A549 (cell line): ENCODE data around the gene RPS6KB2. TPM values are rescaled to one million over a fixed set of nuclear protein-coding genes. Genes with fewer than 3 reads are reported as not detected.

Source experiments
- ATAC-seq, 2 experiments: fragments of 200-7000 bp in 1 of 2; fragments of >200 bp in 1 of 2; cut with Nextera tagmentation in 1 of 2; cut with Tn5 transposase in 1 of 2; 3 replicates each; pipeline versions ENCODE4 v1.8.0 to v1.9.1; 2018 to 2020; ENCODE audit warnings: mild to moderate bottlenecking in 1 of 2, moderate library complexity in 1 of 2
- CTCF ChIA-PET: fragments of 300-600 bp; sonication (Branson Sonifier 250); formaldehyde crosslinking; extraction: SDS; loops from one replicate; lab custom pipeline; 2021; ENCODE audit warnings: antibody characterized with exemption, inconsistent platforms; lab: Yijun Ruan, JAX
- POLR2A ChIA-PET: fragments of 350-600 bp; formaldehyde crosslinking; extraction: SDS; loops from one replicate; lab custom pipeline; 2021; ENCODE audit warnings: antibody characterized with exemption, inconsistent platforms; lab: Yijun Ruan, JAX
- DNase-seq, 2 experiments: peaks; one replicate each; pipeline versions ENCODE4 v3.0.0 to v3.0.0-alpha.2; 2011 to 2016; ENCODE audit warnings: low read depth in 1 of 2, low spot score in 1 of 2
- FAIRE-seq: peaks from 2 replicates; lab custom pipeline; 2011; peaks lifted over from hg19 to GRCh38; lab: Jason Lieb, UNC
- H3K27ac ChIP-seq, 2 experiments: fragments of >200 bp; sonication (Bioruptor Twin); formaldehyde crosslinking; 3 replicates each; pipeline ENCODE4 v1.5.1; 2016 to 2017
- H3K4me1 ChIP-seq: fragments of >200 bp; sonication (Bioruptor Twin); formaldehyde crosslinking; 3 replicates; pipeline ENCODE4 v1.6.1; 2016
- H3K4me2 ChIP-seq: fragments of >200 bp; sonication (Bioruptor Twin); formaldehyde crosslinking; 3 replicates; pipeline ENCODE4 v1.6.1; 2016
- H3K4me3 ChIP-seq: fragments of >200 bp; sonication (Bioruptor Twin); formaldehyde crosslinking; 3 replicates; pipeline ENCODE4 v1.5.1; 2016
- H3K9me3 ChIP-seq: fragments of >200 bp; sonication (Bioruptor Twin); formaldehyde crosslinking; 3 replicates; pipeline ENCODE4 v1.6.1; 2016
- BHLHE40 ChIP-seq: IDR thresholded peaks from 2 replicates; pipeline ENCODE4 v1.6.1; 2012; ENCODE audit warnings: low read depth, low read length, inconsistent platforms
- CEBPB ChIP-seq, 2 experiments: fragments of >200 bp in 1 of 2; sonication (Bioruptor Twin) in 1 of 2; formaldehyde crosslinking in 1 of 2; IDR thresholded peaks; 2 replicates each; pipeline ENCODE4 v1.6.1; 2012 to 2016
- EHMT2 ChIP-seq: fragments of 200-600 bp; sonication (generic); IDR thresholded peaks from 2 replicates; pipeline ENCODE4 v1.6.1; 2016; ENCODE audit warnings: antibody characterized with exemption, low read depth, mild to moderate bottlenecking, moderate library complexity
- ESRRA ChIP-seq: fragments of 150-350 bp; IDR thresholded peaks from 2 replicates; pipeline ENCODE4 v1.6.1; 2014; ENCODE audit warnings: mild to moderate bottlenecking, low read length, borderline replicate concordance
- FOSB ChIP-seq: fragments of 250-450 bp; sonication (Bioruptor Pico); IDR thresholded peaks from 2 replicates; pipeline ENCODE4 v1.5.0; 2020; ENCODE audit warnings: mild to moderate bottlenecking, moderate library complexity
- FOSL2 ChIP-seq, 2 experiments: fragments of 450-650 bp in 1 of 2; fragments of >200 bp in 1 of 2; sonication (Bioruptor Twin) in 1 of 2; formaldehyde crosslinking; IDR thresholded peaks; 2 replicates each; pipeline versions ENCODE4 v1.5.0 to v1.6.1; 2016 to 2020; ENCODE audit warnings: mild to moderate bottlenecking in 1 of 2, moderate library complexity in 1 of 2
- HEYL ChIP-seq: fragments of 250-450 bp; sonication (Bioruptor Pico); IDR thresholded peaks from 2 replicates; pipeline ENCODE4 v1.8.0; 2021; ENCODE audit warnings: mild to moderate bottlenecking, moderate library complexity
- HOXA7 ChIP-seq: fragments of 250-450 bp; sonication (Bioruptor Pico); IDR thresholded peaks from 2 replicates; pipeline ENCODE4 v1.5.0; 2020; ENCODE audit warnings: mild to moderate bottlenecking, moderate library complexity
- JUNB ChIP-seq: fragments of >200 bp; sonication (Bioruptor Twin); formaldehyde crosslinking; IDR thresholded peaks from 2 replicates; pipeline ENCODE4 v1.6.1; 2016
- KDM5A ChIP-seq: fragments of 200-600 bp; sonication (generic); IDR thresholded peaks from 2 replicates; pipeline ENCODE4 v1.6.1; 2016; ENCODE audit warnings: antibody characterized with exemption, mild to moderate bottlenecking
- MYC ChIP-seq: IDR thresholded peaks from 2 replicates; pipeline ENCODE4 v1.6.1; 2012; ENCODE audit warnings: mild to moderate bottlenecking, inconsistent platforms, low read length, improper control_type of control experiment, borderline replicate concordance
- NFE2L2 ChIP-seq: fragments of 150-350 bp; conservative IDR thresholded peaks from 2 replicates; pipeline ENCODE4 v1.6.1; 2014; ENCODE audit warnings: low read length
- NPAS2 ChIP-seq: fragments of 250-450 bp; sonication (Bioruptor Pico); IDR thresholded peaks from 2 replicates; pipeline ENCODE4 v1.8.0; 2022; ENCODE audit warnings: mild to moderate bottlenecking, moderate library complexity, borderline replicate concordance
- POLR2A ChIP-seq: IDR thresholded peaks from 2 replicates; pipeline ENCODE4 v1.6.1; 2012; ENCODE audit warnings: mild to moderate bottlenecking, low read length
- RNF2 ChIP-seq: fragments of 200-600 bp; sonication (generic); IDR thresholded peaks from 2 replicates; pipeline ENCODE4 v1.6.1; 2016; ENCODE audit warnings: low read depth, mild to moderate bottlenecking, antibody characterized with exemption, moderate library complexity, borderline replicate concordance
- TP53 ChIP-seq: fragments of 250-450 bp; sonication (Bioruptor Pico); IDR thresholded peaks from 2 replicates; pipeline ENCODE4 v1.5.0; 2021; ENCODE audit warnings: mild to moderate bottlenecking, moderate library complexity
- ZC3H11A ChIP-seq: fragments of 450-650 bp; IDR thresholded peaks from 2 replicates; pipeline ENCODE4 v1.6.1; 2014; ENCODE audit warnings: antibody characterized with exemption, mild to moderate bottlenecking
- ZNF302 ChIP-seq: fragments of 250-450 bp; sonication (Bioruptor Pico); IDR thresholded peaks from 2 replicates; pipeline ENCODE4 v1.9.0; 2021; ENCODE audit warnings: inconsistent platforms, mild to moderate bottlenecking, moderate library complexity
- WGBS: methylation state at CpG from one replicate; pipeline ENCODE4 v1.1.6; 2017; ENCODE audit errors: missing lambda C conversion rate; 5-methylcytosine and 5-hydroxymethylcytosine counted together
- polyA plus RNA-seq, 4 experiments: library from polyadenylated mRNA; depleted of rRNA in 3 of 4; stranded (reverse); fragments of >200 nt; fragmentation: RNase III in 1 of 4; extraction: RNeasy Plus Mini Kit Qiagen cat#74134 plus additional on column Dnase treatment in 1 of 4; gene quantifications; 2 replicates in 3 of 4; 3 replicates in 1 of 4; pipeline ENCODE4 v1.2.3, GENCODE V29; 2011 to 2017
- TF ChIP-seq, protein P1 (sequence below): fragments of 250-450 bp; sonication (Bioruptor Pico); IDR thresholded peaks from 2 replicates; pipeline ENCODE4 v1.5.0; 2020; ENCODE audit warnings: low read depth, mild to moderate bottlenecking, moderate library complexity
- TF ChIP-seq, protein P2 (sequence below): IDR thresholded peaks from 2 replicates; pipeline ENCODE4 v1.6.1; 2012
- TF ChIP-seq, protein P3 (sequence below): fragments of 200-600 bp; sonication (generic); IDR thresholded peaks from 2 replicates; pipeline ENCODE4 v1.6.1; 2016; ENCODE audit warnings: antibody characterized with exemption, mild to moderate bottlenecking, moderate library complexity

The RPS6KB2 gene
- polyA plus RNA-seq, 2 of the 4 experiments (the other 2 are of a cell fraction), result 40.9 to 47.9 TPM

- Histone ChIP-seq H3K9me3 (no peaks in the 10 kb centered on the region), H3K27ac (no peak overlapping the region), H3K4me1 (peaks cover 39% of the 10 kb centered on the region), H3K4me3 (no peak overlapping the region), H3K4me2 (no peak overlapping the region)
- DNase-seq (no peak), ATAC-seq (no peak), FAIRE-seq (no peak)
- ChIA-PET CTCF (interaction anchor here (0.9 to 4.2 kb wide), 5 partner anchors 9 to 66 kb away, joined by 3 to 30 read pairs (median 4); partner anchors contain the start of genes PPP1CA and TBC1D10C), POLR2A (no interaction called here)
- WGBS, result 100% methylated on average over 1 of the region's 12 CpGs
- TF ChIP-seq ESRRA (no peak), ZC3H11A (no peak), CEBPB (IDR thresholded peaks at IDR 0.05) (no peak), ZNF302 (no peak), TP53 (CRISPR knock-in tag) (no peak)
Observed at GRCh38 chr11:67417425-67417824, 10.9 kb upstream of the RPS6KB2 start.

DNA sequence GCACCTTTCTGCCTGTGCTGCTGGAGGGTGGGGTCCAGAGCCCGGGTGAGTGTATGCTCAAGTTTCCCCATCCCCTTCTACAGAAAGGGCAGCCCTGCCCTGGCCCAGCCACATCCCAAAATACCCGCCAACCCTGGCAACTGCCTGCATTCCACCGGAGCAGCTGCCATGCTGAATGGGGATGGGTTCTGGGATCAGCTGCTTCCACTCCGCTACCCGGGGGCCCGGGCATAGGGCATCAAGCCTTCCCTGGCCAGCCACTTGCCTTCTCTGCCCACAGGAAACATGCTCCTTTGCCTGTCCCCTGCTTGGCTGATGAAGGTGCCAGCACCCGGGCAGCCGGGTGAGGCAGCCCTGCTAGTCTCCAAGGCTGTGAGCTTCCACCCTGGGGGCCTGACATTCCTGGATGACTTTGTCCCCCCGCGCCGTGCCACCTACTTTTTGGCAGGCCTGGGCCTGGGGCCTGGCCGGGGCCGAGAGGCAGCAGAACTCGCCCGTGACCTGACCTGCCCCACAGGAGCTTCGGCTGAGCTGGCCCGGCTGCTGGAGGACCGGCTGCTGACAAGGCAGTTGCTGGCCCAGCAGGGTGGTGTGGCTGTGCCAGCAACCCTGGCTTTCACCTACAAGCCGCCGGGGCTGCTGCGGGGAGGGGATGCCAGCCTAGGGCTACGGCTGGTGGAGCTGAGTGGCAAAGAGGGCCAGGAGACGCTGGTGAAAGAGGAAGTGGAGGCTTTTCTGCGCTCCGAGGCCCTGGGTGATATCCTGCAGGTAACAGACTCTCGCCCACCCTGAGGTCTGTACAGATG is 9.6 kb upstream of the RPS6KB2 start:
- WGBS, result 76% methylated on average over 18 of the region's 26 CpGs
- DNase-seq (no peak), FAIRE-seq (no peak), ATAC-seq (no peak)
- H3K4me3 ChIP-seq, result no peak overlapping the region
- no peak overlapping the region for H3K27ac ChIP-seq
- CTCF ChIA-PET, result interaction anchor here (0.9 to 4.2 kb wide), 7 partner anchors 10 to 87 kb away, joined by 3 to 30 read pairs (median 4); partner anchors contain the start of genes PPP1CA and TBC1D10C
- H3K4me2 ChIP-seq, result no peak overlapping the region
- TF ChIP-seq, protein P1, sequence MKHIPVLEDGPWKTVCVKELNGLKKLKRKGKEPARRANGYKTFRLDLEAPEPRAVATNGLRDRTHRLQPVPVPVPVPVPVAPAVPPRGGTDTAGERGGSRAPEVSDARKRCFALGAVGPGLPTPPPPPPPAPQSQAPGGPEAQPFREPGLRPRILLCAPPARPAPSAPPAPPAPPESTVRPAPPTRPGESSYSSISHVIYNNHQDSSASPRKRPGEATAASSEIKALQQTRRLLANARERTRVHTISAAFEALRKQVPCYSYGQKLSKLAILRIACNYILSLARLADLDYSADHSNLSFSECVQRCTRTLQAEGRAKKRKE (CRISPR knock-in tag), result no peak
- TF ChIP-seq, protein P2, sequence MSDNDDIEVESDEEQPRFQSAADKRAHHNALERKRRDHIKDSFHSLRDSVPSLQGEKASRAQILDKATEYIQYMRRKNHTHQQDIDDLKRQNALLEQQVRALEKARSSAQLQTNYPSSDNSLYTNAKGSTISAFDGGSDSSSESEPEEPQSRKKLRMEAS, result no peak
- TF ChIP-seq MYC (no peak), HEYL (no peak), FOSB (CRISPR knock-in tag) (no peak), NPAS2 (no peak), KDM5A (no peak), JUNB (no peak), EHMT2 (no peak), FOSL2 (IDR thresholded peaks at IDR 0.05) (no peak), FOSL2 (CRISPR knock-in tag; IDR thresholded peaks at IDR 0.05) (no peak), ZNF302 (no peak), CEBPB (IDR thresholded peaks at IDR 0.05) (no peak), NFE2L2 (no peak), BHLHE40 (no peak), RNF2 (no peak), HOXA7 (CRISPR knock-in tag) (no peak), POLR2A (no peak)
- TF ChIP-seq, protein P3, sequence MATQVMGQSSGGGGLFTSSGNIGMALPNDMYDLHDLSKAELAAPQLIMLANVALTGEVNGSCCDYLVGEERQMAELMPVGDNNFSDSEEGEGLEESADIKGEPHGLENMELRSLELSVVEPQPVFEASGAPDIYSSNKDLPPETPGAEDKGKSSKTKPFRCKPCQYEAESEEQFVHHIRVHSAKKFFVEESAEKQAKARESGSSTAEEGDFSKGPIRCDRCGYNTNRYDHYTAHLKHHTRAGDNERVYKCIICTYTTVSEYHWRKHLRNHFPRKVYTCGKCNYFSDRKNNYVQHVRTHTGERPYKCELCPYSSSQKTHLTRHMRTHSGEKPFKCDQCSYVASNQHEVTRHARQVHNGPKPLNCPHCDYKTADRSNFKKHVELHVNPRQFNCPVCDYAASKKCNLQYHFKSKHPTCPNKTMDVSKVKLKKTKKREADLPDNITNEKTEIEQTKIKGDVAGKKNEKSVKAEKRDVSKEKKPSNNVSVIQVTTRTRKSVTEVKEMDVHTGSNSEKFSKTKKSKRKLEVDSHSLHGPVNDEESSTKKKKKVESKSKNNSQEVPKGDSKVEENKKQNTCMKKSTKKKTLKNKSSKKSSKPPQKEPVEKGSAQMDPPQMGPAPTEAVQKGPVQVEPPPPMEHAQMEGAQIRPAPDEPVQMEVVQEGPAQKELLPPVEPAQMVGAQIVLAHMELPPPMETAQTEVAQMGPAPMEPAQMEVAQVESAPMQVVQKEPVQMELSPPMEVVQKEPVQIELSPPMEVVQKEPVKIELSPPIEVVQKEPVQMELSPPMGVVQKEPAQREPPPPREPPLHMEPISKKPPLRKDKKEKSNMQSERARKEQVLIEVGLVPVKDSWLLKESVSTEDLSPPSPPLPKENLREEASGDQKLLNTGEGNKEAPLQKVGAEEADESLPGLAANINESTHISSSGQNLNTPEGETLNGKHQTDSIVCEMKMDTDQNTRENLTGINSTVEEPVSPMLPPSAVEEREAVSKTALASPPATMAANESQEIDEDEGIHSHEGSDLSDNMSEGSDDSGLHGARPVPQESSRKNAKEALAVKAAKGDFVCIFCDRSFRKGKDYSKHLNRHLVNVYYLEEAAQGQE, result no peak
- POLR2A ChIA-PET, result interaction anchor here (1.8 kb wide), 1 partner anchor 17 kb away, joined by 8 read pairs; the partner anchor contains the start of gene PPP1CA
- H3K4me1 ChIP-seq, result peaks cover 37% of the 10 kb centered on the region
- no peaks in the 10 kb centered on the region for H3K9me3 ChIP-seq
